ENCODE measurements around the gene USP7. TPM values are rescaled to one million over a fixed set of nuclear protein-coding genes. Genes with fewer than 3 reads are reported as not detected.

USP7 gene
- total RNA-seq, 4 donors from 2014 or later = 67.9 to 84.7 (median 73.3) TPM

DNA sequence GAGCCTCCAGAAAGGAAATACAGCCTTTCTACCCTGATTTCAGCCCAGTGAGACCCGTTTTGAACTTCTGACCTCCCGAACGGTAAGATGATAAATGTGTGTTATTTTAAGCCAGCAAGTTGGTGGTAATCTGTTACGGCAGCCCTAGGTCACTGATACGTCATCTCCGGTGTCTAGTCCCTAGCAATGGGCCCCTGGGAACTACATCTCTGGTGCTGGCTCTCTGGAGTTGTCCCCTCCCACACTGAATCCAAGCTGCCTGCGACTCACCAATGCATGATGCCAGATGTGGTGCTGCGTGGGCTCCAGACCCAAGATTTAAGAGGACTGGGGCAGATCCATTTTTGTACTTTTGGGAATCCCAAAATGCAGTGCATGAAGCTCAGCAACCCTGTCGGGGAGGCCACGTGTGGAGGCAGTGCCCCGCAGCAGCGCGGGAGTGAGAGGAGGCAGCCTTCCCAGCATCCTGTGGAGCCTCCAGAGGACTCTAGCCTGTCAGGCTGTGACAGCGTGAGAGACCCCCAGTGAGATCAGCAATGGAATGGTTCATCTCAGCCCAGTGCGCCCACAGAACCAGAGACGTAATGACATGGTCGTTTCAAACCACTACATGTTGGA lies 43.6 kb upstream of the USP7 start:
- Histone ChIP-seq H3K4me1 (peaks cover 8 to 10% (median 8%) of the 10 kb centered on the region in 4 donors), H3K27ac (replicated peaks in 1 of 4) (no peak overlapping the region), H3K9me3 (no peaks in the 10 kb centered on the region), H3K4me3 (no peak overlapping the region), H3K27me3 (peaks cover 0 to 2% (median 0%) of the 10 kb centered on the region in 4 donors), H3K36me3 (no peaks in the 10 kb centered on the region)
- no peak for TF ChIP-seq POLR2AphosphoS5 (IDR thresholded peaks at IDR 0.05)
- TF ChIP-seq POLR2A (IDR thresholded peaks at IDR 0.05; ENCODE audit: low read depth) = no peak
- TF ChIP-seq EP300 (IDR thresholded peaks at IDR 0.05) = no peak
- TF ChIP-seq CTCF (IDR thresholded peaks at IDR 0.05) = no peak
- no peak for DNase-seq (ENCODE audit: extremely low spot score)
- intact Hi-C loops (cut with DNase I) = loop anchor here (5.0 to 10.0 kb wide), 2 partner anchors 70 to 102 kb away; no protein-coding TSS in a partner anchor
- 67% methylated on average over 10 of the region's 17 CpGs for WGBS

GRCh38 chr16:9004183-9004582 lies 40.5 kb upstream of the USP7 start:
- Histone ChIP-seq H3K27me3 (no peaks in the 10 kb centered on the region), H3K4me1 (peaks cover 8 to 10% (median 8%) of the 10 kb centered on the region in 4 donors), H3K9me3 (no peaks in the 10 kb centered on the region), H3K4me3 (no peak overlapping the region), H3K36me3 (no peaks in the 10 kb centered on the region), H3K27ac (replicated peaks in 1 of 4) (no peak overlapping the region)
- no peak for TF ChIP-seq POLR2A (IDR thresholded peaks at IDR 0.05; ENCODE audit: low read depth)
- TF ChIP-seq EP300 (IDR thresholded peaks at IDR 0.05) = no peak
- no peak for TF ChIP-seq CTCF (IDR thresholded peaks at IDR 0.05)
- TF ChIP-seq POLR2AphosphoS5 (IDR thresholded peaks at IDR 0.05) = no peak
- no peak for DNase-seq (ENCODE audit: extremely low spot score)
- intact Hi-C loops (cut with DNase I) = loop anchor here (10.0 kb wide), 1 partner anchor 99 kb away; no protein-coding TSS in a partner anchor
- WGBS = 90% methylated on average over 4 of the region's 4 CpGs

DNA sequence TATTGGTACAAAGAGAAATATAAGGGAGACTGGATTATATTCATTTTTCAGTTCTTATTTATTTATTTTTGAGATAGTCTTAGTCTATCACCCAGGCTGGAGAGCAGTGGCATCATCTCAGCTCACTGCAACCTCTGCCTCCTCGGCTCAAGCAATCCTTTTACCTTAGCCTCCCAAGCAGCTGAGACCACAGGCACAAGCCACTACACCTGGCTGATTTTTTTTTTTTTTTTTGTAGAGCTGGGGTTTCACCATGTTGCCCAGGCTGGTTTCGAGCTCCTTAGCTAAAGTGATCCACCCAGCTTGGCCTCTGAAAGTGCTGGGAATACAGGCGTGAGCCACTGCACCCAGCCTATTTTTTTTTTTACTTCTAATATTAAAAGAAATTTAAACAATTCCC lies 40.1 kb upstream of the USP7 start:
- WGBS = 92% methylated on average over 3 of the region's 3 CpGs
- Histone ChIP-seq H3K27me3 (no peaks in the 10 kb centered on the region), H3K4me1 (peaks cover 4 to 6% (median 5%) of the 10 kb centered on the region in 4 donors), H3K27ac (replicated peaks in 1 of 4) (no peak overlapping the region), H3K4me3 (no peak overlapping the region), H3K9me3 (no peaks in the 10 kb centered on the region), H3K36me3 (no peaks in the 10 kb centered on the region)
- DNase-seq (ENCODE audit: extremely low spot score) = no peak
- TF ChIP-seq CTCF (IDR thresholded peaks at IDR 0.05) (no peak), POLR2A (IDR thresholded peaks at IDR 0.05; ENCODE audit: low read depth) (no peak), EP300 (IDR thresholded peaks at IDR 0.05) (no peak), POLR2AphosphoS5 (IDR thresholded peaks at IDR 0.05) (no peak)
- intact Hi-C loops (cut with DNase I) = loop anchor here (10.0 kb wide), 1 partner anchor 99 kb away; no protein-coding TSS in a partner anchor

GRCh38 chr16:9003322-9003721 lies 39.6 kb upstream of the USP7 start:
- no peaks in the 10 kb centered on the region for H3K9me3 ChIP-seq
- H3K27me3 ChIP-seq = no peaks in the 10 kb centered on the region
- 81% methylated on average over 5 of the region's 5 CpGs for WGBS
- H3K4me3 ChIP-seq = no peak overlapping the region
- H3K4me1 ChIP-seq = peaks cover 0 to 1% (median under 1%) of the 10 kb centered on the region in 4 donors
- no peak overlapping the region for H3K27ac ChIP-seq (replicated peaks in 1 of 4)
- no peak for TF ChIP-seq CTCF (IDR thresholded peaks at IDR 0.05)
- no peak for TF ChIP-seq POLR2A (IDR thresholded peaks at IDR 0.05; ENCODE audit: low read depth)
- no peak for TF ChIP-seq POLR2AphosphoS5 (IDR thresholded peaks at IDR 0.05)
- TF ChIP-seq EP300 (IDR thresholded peaks at IDR 0.05) = no peak
- H3K36me3 ChIP-seq = no peaks in the 10 kb centered on the region
- intact Hi-C loops (cut with DNase I) = loop anchor here (10.0 kb wide), 1 partner anchor 99 kb away; no protein-coding TSS in a partner anchor
- DNase-seq (ENCODE audit: extremely low spot score) = no peak

All from esophagus muscularis mucosa (tissue), 4 donors.